Thyroid gland (tissue), 4 donors: ENCODE data around the gene SERPINA4.

Source experiments
- CTCF ChIP-seq, 6 experiments: fragments of 200-600 bp in 3 of 6; fragments of 450-650 bp in 3 of 6; sonication (generic) in 3 of 6; IDR thresholded peaks; one replicate each; pipeline ENCODE4 v1.5.1; 2016 to 2019; ENCODE audit warnings: antibody characterized with exemption in 6 of 6, mild to moderate bottlenecking in 2 of 6, inconsistent platforms in 1 of 6, moderate library complexity in 1 of 6
- POLR2A ChIP-seq, 2 donors: fragments of 450-650 bp; IDR thresholded peaks; one replicate each; pipeline ENCODE4 v1.6.1; 2017; ENCODE audit warnings: antibody characterized with exemption in 2 of 2, mild to moderate bottlenecking in 2 of 2, moderate library complexity in 1 of 2

- no peak for TF ChIP-seq CTCF (IDR thresholded peaks at IDR 0.05)
- no peak for TF ChIP-seq POLR2A (IDR thresholded peaks at IDR 0.05)
Measured at GRCh38 chr14:94617366-94617941, 56.2 kb downstream of the SERPINA4 start.
